Mesothelial cell of epicardium (in vitro differentiated cells): ENCODE data around the gene MORN2. TPM values are rescaled to one million over a fixed set of nuclear protein-coding genes. Genes with fewer than 3 reads are reported as not detected.

Experiments used
- DNase-seq, 2 experiments: peaks; one replicate each; pipeline ENCODE4 v3.0.0; 2021; ENCODE audit warnings: low spot score in 2 of 2; ENCODE audit not compliant: unreplicated experiment in 2 of 2
- H3K27ac Mint-ChIP-seq: 2 replicates; pipeline ENCODE4 v1.8.0; 2021; ENCODE audit warnings: mixed read lengths
- H3K27me3 Mint-ChIP-seq: 2 replicates; pipeline ENCODE4 v1.8.0; 2021; ENCODE audit warnings: low read depth, mixed read lengths
- H3K36me3 Mint-ChIP-seq: 2 replicates; pipeline ENCODE4 v1.8.0; 2021; ENCODE audit warnings: mixed read lengths
- H3K4me1 Mint-ChIP-seq: 2 replicates; pipeline ENCODE4 v1.8.0; 2021; ENCODE audit warnings: mixed read lengths
- H3K4me3 Mint-ChIP-seq: 2 replicates; pipeline ENCODE4 v1.8.0; 2021; ENCODE audit warnings: mild to moderate bottlenecking, moderate library complexity, mixed read lengths
- H3K9me3 Mint-ChIP-seq: 2 replicates; pipeline ENCODE4 v1.8.0; 2021; ENCODE audit warnings: mixed read lengths
- CTCF ChIP-seq: fragments of 200-600 bp; sonication (generic); IDR thresholded peaks from one replicate; pipeline ENCODE4 v1.5.0; 2021; ENCODE audit warnings: antibody characterized with exemption; ENCODE audit not compliant: unreplicated experiment
- total RNA-seq: library from RNA; stranded (reverse); gene quantifications from 3 replicates; pipeline ENCODE4 v1.2.1, GENCODE V29; 2021

The MORN2 gene
- total RNA-seq, 1 donor from 2014 or later: 9.2 TPM

- Mint-ChIP-seq H3K9me3 (no peaks in the 10 kb centered on the region), H3K27ac (no peak overlapping the region), H3K4me3 (no peak overlapping the region), H3K4me1 (peaks cover 2% of the 10 kb centered on the region), H3K27me3 (no peaks in the 10 kb centered on the region), H3K36me3 (no peaks in the 10 kb centered on the region)
- no peak for TF ChIP-seq CTCF
- DNase-seq: no peak
Measured at GRCh38 chr2:38907743-38908562, 32.2 kb downstream of the MORN2 start.

GRCh38 chr2:38909872-38910271 lies 34.1 kb downstream of the MORN2 start:
- peaks cover 2% of the 10 kb centered on the region for H3K4me1 Mint-ChIP-seq
- H3K4me3 Mint-ChIP-seq: no peak overlapping the region
- H3K9me3 Mint-ChIP-seq: no peaks in the 10 kb centered on the region
- no peak for DNase-seq
- H3K36me3 Mint-ChIP-seq: no peaks in the 10 kb centered on the region
- no peaks in the 10 kb centered on the region for H3K27me3 Mint-ChIP-seq
- no peak overlapping the region for H3K27ac Mint-ChIP-seq
- no peak for TF ChIP-seq CTCF

DNA sequence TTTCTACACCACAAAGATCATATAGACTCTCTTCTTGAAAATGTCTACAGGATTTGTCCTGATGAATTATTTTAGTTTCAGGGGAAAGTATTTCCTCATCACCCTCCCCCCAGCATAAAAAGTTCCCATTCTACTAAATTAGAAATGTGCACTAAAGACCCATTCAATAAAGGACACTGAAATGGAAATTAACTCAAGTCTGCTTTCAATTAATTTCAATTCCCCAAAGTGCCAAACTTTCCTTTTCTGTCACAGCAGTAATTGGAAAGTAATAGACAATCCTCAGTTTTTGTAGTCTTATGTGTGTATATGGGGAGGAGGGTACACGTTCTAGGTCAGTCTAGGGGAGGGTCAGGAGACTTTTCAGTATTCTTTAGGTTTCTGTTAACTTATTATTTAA lies 35.4 kb downstream of the MORN2 start:
- no peaks in the 10 kb centered on the region for H3K9me3 Mint-ChIP-seq
- peaks cover 2% of the 10 kb centered on the region for H3K4me1 Mint-ChIP-seq
- no peak overlapping the region for H3K4me3 Mint-ChIP-seq
- no peak for TF ChIP-seq CTCF
- H3K36me3 Mint-ChIP-seq: no peaks in the 10 kb centered on the region
- no peak for DNase-seq
- H3K27me3 Mint-ChIP-seq: no peaks in the 10 kb centered on the region
- H3K27ac Mint-ChIP-seq: no peak overlapping the region

GRCh38 chr2:38912619-38913018 lies 36.8 kb downstream of the MORN2 start:
- no peak for TF ChIP-seq CTCF
- Mint-ChIP-seq H3K27ac (no peak overlapping the region), H3K4me3 (no peak overlapping the region), H3K4me1 (peaks cover 2% of the 10 kb centered on the region), H3K27me3 (no peaks in the 10 kb centered on the region), H3K9me3 (no peaks in the 10 kb centered on the region), H3K36me3 (no peaks in the 10 kb centered on the region)
- no peak for DNase-seq

DNA sequence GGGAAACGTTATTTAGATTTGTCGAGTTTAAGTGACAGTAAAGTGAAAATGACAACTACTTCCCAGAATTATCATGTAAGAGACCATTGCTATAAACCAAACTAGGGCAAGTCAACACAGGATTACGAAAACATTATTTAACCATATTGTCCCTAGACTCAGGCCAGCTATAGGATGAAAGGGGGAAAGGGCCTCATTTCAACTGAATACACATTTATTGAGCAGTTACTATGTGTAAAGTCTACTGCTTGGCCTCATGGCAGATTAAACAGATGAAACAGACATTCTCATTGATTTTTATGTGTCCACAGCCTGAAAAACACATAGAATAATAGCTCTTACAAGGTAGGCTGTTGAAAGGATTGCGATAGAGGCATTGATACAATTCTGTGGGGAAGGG lies 46.6 kb downstream of the MORN2 start:
- Mint-ChIP-seq H3K4me1 (no peaks in the 10 kb centered on the region), H3K36me3 (no peaks in the 10 kb centered on the region), H3K27me3 (no peaks in the 10 kb centered on the region), H3K4me3 (no peak overlapping the region), H3K27ac (no peak overlapping the region), H3K9me3 (no peaks in the 10 kb centered on the region)
- no peak for DNase-seq
- no peak for TF ChIP-seq CTCF
